Hepatocyte (in vitro differentiated cells): Measurements from ENCODE around the gene GPAM. TPM values are rescaled to one million over a fixed set of nuclear protein-coding genes. Genes with fewer than 3 reads are reported as not detected.

Experiments
- DNase-seq: peaks from one replicate; pipeline ENCODE4 v3.0.0-alpha.2; 2016; ENCODE audit warnings: low spot score
- H2AFZ ChIP-seq: fragments of 200-600 bp; sonication (generic); 2 replicates; pipeline ENCODE4 v1.6.0; 2016; ENCODE audit warnings: antibody characterized with exemption, mild to moderate bottlenecking
- H3K27ac ChIP-seq: fragments of 200-600 bp; sonication (generic); 2 replicates; pipeline ENCODE4 v1.5.1; 2016; ENCODE audit warnings: mild to moderate bottlenecking
- H3K27me3 ChIP-seq: fragments of 200-600 bp; sonication (generic); 2 replicates; pipeline ENCODE4 v1.6.1; 2016
- H3K36me3 ChIP-seq: fragments of 200-600 bp; sonication (generic); replicated peaks from 2 replicates; pipeline ENCODE4 v1.5.1; 2016; ENCODE audit warnings: low read depth; ENCODE audit not compliant: insufficient read depth
- H3K4me1 ChIP-seq: fragments of 200-600 bp; sonication (generic); 2 replicates; pipeline ENCODE4 v1.5.1; 2016; ENCODE audit warnings: mild to moderate bottlenecking, moderate library complexity; ENCODE audit not compliant: insufficient read depth
- H3K4me2 ChIP-seq: fragments of 200-600 bp; sonication (generic); 2 replicates; pipeline ENCODE4 v1.6.0; 2016
- H3K4me3 ChIP-seq: fragments of 200-600 bp; sonication (generic); 2 replicates; pipeline ENCODE4 v1.5.1; 2016; ENCODE audit warnings: mild to moderate bottlenecking
- H3K79me2 ChIP-seq: fragments of 200-600 bp; sonication (generic); 2 replicates; pipeline ENCODE4 v1.6.0; 2017; ENCODE audit warnings: mild to moderate bottlenecking
- H3K9me2 ChIP-seq: fragments of 200-600 bp; sonication (generic); replicated peaks from 2 replicates; pipeline ENCODE4 v1.6.0; 2017; ENCODE audit warnings: mild to moderate bottlenecking; ENCODE audit not compliant: insufficient read depth
- H3K9me3 ChIP-seq: fragments of 200-600 bp; sonication (generic); 2 replicates; pipeline ENCODE4 v1.5.1; 2016; ENCODE audit warnings: low read depth, mild to moderate bottlenecking
- H4K20me1 ChIP-seq: fragments of 200-600 bp; sonication (generic); 2 replicates; pipeline ENCODE4 v1.6.0; 2016; ENCODE audit warnings: mild to moderate bottlenecking; ENCODE audit not compliant: insufficient read depth, poor library complexity, severe bottlenecking
- EZH2 ChIP-seq: fragments of 200-600 bp; sonication (generic); IDR thresholded peaks from 2 replicates; pipeline ENCODE4 v1.6.1; 2016; ENCODE audit warnings: antibody characterized with exemption, mild to moderate bottlenecking, borderline replicate concordance
- EZH2phosphoT487 ChIP-seq: fragments of 200-600 bp; sonication (generic); IDR thresholded peaks from one replicate; pipeline ENCODE4 v1.6.1; 2018; ENCODE audit warnings: antibody characterized with exemption, mild to moderate bottlenecking, low read depth, moderate library complexity; ENCODE audit not compliant: unreplicated experiment, severe bottlenecking
- WGBS: methylation state at CpG from one replicate; pipeline ENCODE4 v1.1.6; 2016; ENCODE audit warnings: low lambda C conversion rate; ENCODE audit errors: missing lambda C conversion rate; 5-methylcytosine and 5-hydroxymethylcytosine counted together
- polyA plus RNA-seq: library from polyadenylated mRNA; unstranded; fragments of >200 nt; fragmentation: Nextera tagmentation; extraction: Ambion mirVana; gene quantifications from 2 replicates; pipeline ENCODE4 v1.2.1, GENCODE V29; 2016
- total RNA-seq: library from RNA; depleted of rRNA; stranded (reverse); fragments of >200 nt; gene quantifications from 2 replicates; pipeline ENCODE4 v1.2.3, GENCODE V29; 2014
- TF ChIP-seq, protein P1 (sequence below): fragments of 200-600 bp; sonication (generic); IDR thresholded peaks from 2 replicates; pipeline ENCODE4 v1.5.1; 2016; ENCODE audit warnings: antibody characterized with exemption, mild to moderate bottlenecking; ENCODE audit not compliant: poor library complexity

Gene GPAM
- total and polyA plus RNA-seq, 2 experiments from 2014 or later, result 7.8 to 49.2 TPM

DNA sequence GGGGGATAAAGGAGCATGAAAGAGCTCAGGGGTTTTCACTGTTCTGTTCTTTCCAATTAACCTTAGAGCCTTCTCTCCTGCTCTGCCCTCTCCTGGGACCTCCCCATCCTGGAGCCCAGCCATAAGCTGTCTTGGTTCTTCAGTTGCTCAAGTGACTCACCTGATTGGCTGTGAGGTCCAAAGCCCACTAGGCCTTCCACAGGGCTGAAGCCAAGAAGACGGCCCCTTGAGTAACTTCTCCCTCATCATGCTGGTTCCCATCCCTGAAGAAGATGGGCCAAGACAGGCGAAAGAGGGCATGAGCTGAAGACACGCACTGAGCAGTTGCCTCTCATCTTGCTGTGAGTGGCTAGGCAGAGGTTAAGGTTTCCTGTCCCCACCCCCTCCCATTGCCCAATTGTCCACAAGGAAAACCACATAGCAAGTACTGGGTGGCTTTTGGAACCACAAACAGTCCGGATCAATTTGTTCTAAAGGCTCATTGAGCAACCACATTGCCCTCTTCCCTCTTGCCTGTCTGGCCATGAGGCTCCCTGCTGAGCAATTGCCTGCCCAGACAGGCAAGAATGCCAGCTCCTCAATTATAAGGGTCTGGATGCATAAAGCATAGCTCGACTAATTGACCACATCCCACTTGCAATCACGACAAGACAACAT, 43.9 kb upstream of the GPAM start:
- H3K27ac ChIP-seq, result peak overlapping the region; percentile 49
- H3K4me3 ChIP-seq, result no peak overlapping the region
- peaks cover 5% of the 10 kb centered on the region for H3K4me1 ChIP-seq
- peak; percentile 29 for DNase-seq
- no peak overlapping the region for H3K4me2 ChIP-seq
- no peaks in the 10 kb centered on the region for H3K36me3 ChIP-seq
- no peaks in the 10 kb centered on the region for H3K79me2 ChIP-seq
- 90% methylated on average over 6 of the region's 6 CpGs for WGBS
- TF ChIP-seq EZH2phosphoT487, result no peak
- no peak for TF ChIP-seq EZH2
- TF ChIP-seq, protein P1, sequence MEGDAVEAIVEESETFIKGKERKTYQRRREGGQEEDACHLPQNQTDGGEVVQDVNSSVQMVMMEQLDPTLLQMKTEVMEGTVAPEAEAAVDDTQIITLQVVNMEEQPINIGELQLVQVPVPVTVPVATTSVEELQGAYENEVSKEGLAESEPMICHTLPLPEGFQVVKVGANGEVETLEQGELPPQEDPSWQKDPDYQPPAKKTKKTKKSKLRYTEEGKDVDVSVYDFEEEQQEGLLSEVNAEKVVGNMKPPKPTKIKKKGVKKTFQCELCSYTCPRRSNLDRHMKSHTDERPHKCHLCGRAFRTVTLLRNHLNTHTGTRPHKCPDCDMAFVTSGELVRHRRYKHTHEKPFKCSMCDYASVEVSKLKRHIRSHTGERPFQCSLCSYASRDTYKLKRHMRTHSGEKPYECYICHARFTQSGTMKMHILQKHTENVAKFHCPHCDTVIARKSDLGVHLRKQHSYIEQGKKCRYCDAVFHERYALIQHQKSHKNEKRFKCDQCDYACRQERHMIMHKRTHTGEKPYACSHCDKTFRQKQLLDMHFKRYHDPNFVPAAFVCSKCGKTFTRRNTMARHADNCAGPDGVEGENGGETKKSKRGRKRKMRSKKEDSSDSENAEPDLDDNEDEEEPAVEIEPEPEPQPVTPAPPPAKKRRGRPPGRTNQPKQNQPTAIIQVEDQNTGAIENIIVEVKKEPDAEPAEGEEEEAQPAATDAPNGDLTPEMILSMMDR, result no peak
- H3K9me3 ChIP-seq, result no peaks in the 10 kb centered on the region
- H3K27me3 ChIP-seq, result no peaks in the 10 kb centered on the region
- no peak overlapping the region for H2AFZ ChIP-seq
- H3K9me2 ChIP-seq, result no peaks in the 10 kb centered on the region
- no peaks in the 10 kb centered on the region for H4K20me1 ChIP-seq

DNA sequence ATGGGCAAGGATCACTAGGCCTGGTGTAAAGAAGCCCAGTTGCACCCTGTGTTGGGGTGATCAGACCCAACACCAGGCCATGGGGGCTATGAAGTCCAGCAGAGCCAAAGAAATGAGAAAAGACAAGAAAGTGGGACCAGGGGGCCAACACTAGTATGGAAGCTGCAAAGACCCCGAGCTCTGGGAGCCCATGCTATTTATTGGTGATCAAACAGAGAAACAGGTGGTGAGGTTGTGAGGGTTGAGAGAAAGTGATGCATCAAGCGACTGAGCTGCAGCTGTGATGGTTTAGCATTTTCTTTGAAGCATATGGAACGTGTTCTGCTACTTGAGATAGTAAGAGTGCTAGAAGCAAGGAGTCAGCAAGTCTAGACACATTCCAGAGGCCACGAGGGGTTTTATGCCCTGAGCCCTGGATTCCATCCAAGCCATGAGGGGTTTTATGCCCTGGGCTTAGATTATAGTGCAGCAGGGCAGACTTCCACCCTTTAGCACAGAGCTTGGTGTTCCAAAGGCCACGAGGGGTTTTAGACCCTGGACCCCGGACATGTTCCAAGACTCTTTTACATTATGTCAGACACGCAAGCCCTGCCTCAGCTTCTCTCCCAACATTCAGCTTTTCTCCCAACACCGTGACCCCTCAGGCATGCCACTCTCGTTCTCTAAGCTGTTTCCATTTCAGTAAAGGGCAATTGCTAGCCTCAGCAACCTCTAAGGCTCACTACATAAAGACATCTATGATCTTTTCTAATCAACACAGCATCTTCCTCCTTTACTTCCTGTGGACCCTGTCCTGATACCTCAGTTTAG, 43.1 kb upstream of the GPAM start:
- Histone ChIP-seq H3K27me3 (no peaks in the 10 kb centered on the region), H3K79me2 (no peaks in the 10 kb centered on the region), H3K4me1 (peaks cover 5% of the 10 kb centered on the region), H2AFZ (no peak overlapping the region), H3K4me3 (no peak overlapping the region), H3K27ac (peak overlapping the region; percentile 49), H3K36me3 (no peaks in the 10 kb centered on the region), H3K9me3 (no peaks in the 10 kb centered on the region), H3K9me2 (no peaks in the 10 kb centered on the region), H3K4me2 (no peak overlapping the region), H4K20me1 (no peaks in the 10 kb centered on the region)
- WGBS, result 74% methylated on average over 9 of the region's 9 CpGs
- no peak for TF ChIP-seq EZH2
- TF ChIP-seq, protein P1, result no peak
- TF ChIP-seq EZH2phosphoT487, result no peak
- DNase-seq, result no peak

DNA sequence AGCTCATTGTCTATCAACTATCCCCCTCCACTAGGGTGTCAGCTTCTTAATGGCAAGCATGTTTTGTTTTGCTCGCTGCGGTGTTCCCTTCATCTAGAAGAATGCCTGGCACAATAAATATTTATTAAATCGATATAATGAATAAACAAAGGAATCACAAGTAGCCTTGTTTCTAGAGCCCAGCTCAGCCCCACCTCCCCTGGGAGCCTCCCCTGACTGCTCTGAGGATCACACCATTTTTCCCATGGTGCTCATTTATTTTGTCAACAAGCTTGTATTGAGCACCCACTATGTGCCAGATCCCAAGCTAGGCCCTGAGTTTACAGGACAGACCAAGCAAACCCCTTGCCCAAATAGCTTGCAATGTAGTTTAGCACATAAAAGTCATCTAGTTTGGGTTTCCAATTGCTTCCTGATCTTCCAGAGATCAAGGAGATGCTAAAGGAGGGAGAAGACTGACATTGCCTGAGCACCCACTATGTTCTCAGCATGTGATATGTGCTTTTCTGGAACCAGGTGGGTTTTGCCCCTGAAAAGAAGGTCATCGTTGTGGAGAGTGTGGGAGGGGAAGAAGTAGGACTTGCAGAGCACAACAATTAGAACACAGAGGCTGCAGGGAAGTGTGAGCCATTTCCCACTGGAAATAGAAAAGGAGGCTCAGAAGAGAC, 42.3 kb upstream of the GPAM start:
- no peak for DNase-seq
- Histone ChIP-seq H3K9me2 (no peaks in the 10 kb centered on the region), H3K36me3 (no peaks in the 10 kb centered on the region), H3K9me3 (no peaks in the 10 kb centered on the region), H3K4me3 (no peak overlapping the region), H3K27me3 (no peaks in the 10 kb centered on the region), H3K27ac (peak overlapping the region; percentile 37), H3K4me1 (no peaks in the 10 kb centered on the region), H3K4me2 (no peak overlapping the region), H2AFZ (no peak overlapping the region), H4K20me1 (no peaks in the 10 kb centered on the region), H3K79me2 (no peaks in the 10 kb centered on the region)
- TF ChIP-seq EZH2 (no peak), EZH2phosphoT487 (no peak)
- TF ChIP-seq, protein P1, result no peak
- 88% methylated on average over 4 of the region's 4 CpGs for WGBS
